Skeletal muscle tissue (tissue), 4 donors: Measurements from ENCODE around the gene PTPRK. TPM values are rescaled to one million over a fixed set of nuclear protein-coding genes. Genes with fewer than 3 reads are reported as not detected.

Source experiments
- H3K27ac ChIP-seq: one replicate; pipeline ENCODE4 v1.7.0; 2013; ENCODE audit warnings: mild to moderate bottlenecking, low read depth, low read length, inconsistent platforms
- H3K27me3 ChIP-seq, 3 donors: one replicate each; pipeline ENCODE4 v1.7.0; 2013; ENCODE audit warnings: low read length in 3 of 3; ENCODE audit not compliant: control insufficient read depth in 3 of 3, insufficient read depth in 3 of 3
- H3K36me3 ChIP-seq, 3 donors: one replicate each; pipeline ENCODE4 v1.7.0; 2013; ENCODE audit warnings: low read length in 3 of 3; ENCODE audit not compliant: control insufficient read depth in 3 of 3, insufficient read depth in 3 of 3
- H3K4me1 ChIP-seq, 3 donors: one replicate each; pipeline ENCODE4 v1.7.0; 2013; ENCODE audit warnings: low read length in 3 of 3, mild to moderate bottlenecking in 3 of 3; ENCODE audit not compliant: control insufficient read depth in 3 of 3, insufficient read depth in 3 of 3
- H3K4me3 ChIP-seq, 3 donors: one replicate each; pipeline ENCODE4 v1.7.0; 2013; ENCODE audit warnings: low read length in 3 of 3
- H3K9ac ChIP-seq, 3 donors: one replicate each; pipeline ENCODE4 v1.7.0; 2013; ENCODE audit warnings: low read length in 3 of 3, mild to moderate bottlenecking in 3 of 3, moderate library complexity in 2 of 3, low read depth in 1 of 3
- H3K9me3 ChIP-seq, 3 donors: one replicate each; pipeline ENCODE4 v1.7.0; 2013; ENCODE audit warnings: low read length in 3 of 3; ENCODE audit not compliant: control insufficient read depth in 3 of 3
- total RNA-seq: library from RNA; depleted of rRNA; stranded (reverse); fragments of >200 nt; gene quantifications from one replicate; pipeline ENCODE4 v1.2.3, GENCODE V29; 2014
- donor health status: Osteomylitis.

The PTPRK gene
- total RNA-seq, 1 donor from 2014 or later = 37.1 TPM

GRCh38 chr6:128024969-128025368 lies 495.4 kb downstream of the PTPRK start:
- H3K27ac ChIP-seq = no peak overlapping the region
- no peak overlapping the region for H3K9ac ChIP-seq
- H3K36me3 ChIP-seq = no peaks in the 10 kb centered on the region
- H3K9me3 ChIP-seq = no peaks in the 10 kb centered on the region
- H3K4me3 ChIP-seq = no peak overlapping the region
- no peaks in the 10 kb centered on the region for H3K4me1 ChIP-seq
- H3K27me3 ChIP-seq = no peaks in the 10 kb centered on the region

GRCh38 chr6:128024046-128024445 lies 496.4 kb downstream of the PTPRK start:
- Histone ChIP-seq H3K27ac (no peak overlapping the region), H3K4me1 (no peaks in the 10 kb centered on the region), H3K4me3 (no peak overlapping the region), H3K9me3 (no peaks in the 10 kb centered on the region), H3K9ac (no peak overlapping the region), H3K36me3 (no peaks in the 10 kb centered on the region), H3K27me3 (no peaks in the 10 kb centered on the region)

GRCh38 chr6:128018821-128019220 lies 501.6 kb downstream of the PTPRK start:
- Histone ChIP-seq H3K36me3 (no peaks in the 10 kb centered on the region), H3K9ac (no peak overlapping the region), H3K4me1 (no peaks in the 10 kb centered on the region), H3K27ac (no peak overlapping the region), H3K9me3 (no peaks in the 10 kb centered on the region), H3K4me3 (no peak overlapping the region), H3K27me3 (no peaks in the 10 kb centered on the region)

DNA sequence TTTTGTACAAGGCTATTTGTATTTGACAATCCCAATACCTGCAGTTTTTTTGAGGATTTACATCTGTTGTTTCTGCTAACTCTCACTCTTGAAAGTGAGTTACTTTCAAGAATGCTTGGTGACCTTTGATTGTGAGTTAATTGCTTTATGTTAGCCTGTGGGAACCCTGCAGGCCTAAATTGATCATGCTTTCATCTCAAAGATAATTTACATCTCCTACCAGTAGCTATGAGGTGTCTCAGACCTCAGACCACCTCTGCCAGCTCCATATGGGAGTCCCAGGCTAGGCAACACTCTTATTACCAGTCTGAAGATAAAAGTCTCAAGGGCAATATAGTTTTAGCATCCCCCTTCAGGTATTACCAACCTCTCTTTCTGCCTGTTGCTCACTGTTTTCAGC lies 503.1 kb downstream of the PTPRK start:
- Histone ChIP-seq H3K9me3 (no peaks in the 10 kb centered on the region), H3K36me3 (no peaks in the 10 kb centered on the region), H3K27me3 (no peaks in the 10 kb centered on the region)

GRCh38 chr6:128007658-128008057 lies 512.7 kb downstream of the PTPRK start:
- H3K27me3 ChIP-seq = no peaks in the 10 kb centered on the region
- H3K9me3 ChIP-seq = no peaks in the 10 kb centered on the region
- H3K9ac ChIP-seq = no peak overlapping the region
- H3K36me3 ChIP-seq = no peaks in the 10 kb centered on the region
- H3K4me3 ChIP-seq = no peak overlapping the region
- no peak overlapping the region for H3K27ac ChIP-seq
- H3K4me1 ChIP-seq = no peaks in the 10 kb centered on the region

More for the DNA sequence above, 503.1 kb downstream of the PTPRK start:
- H3K9ac ChIP-seq = no peak overlapping the region
- H3K27ac ChIP-seq = no peak overlapping the region
- no peak overlapping the region for H3K4me3 ChIP-seq
- H3K4me1 ChIP-seq = no peaks in the 10 kb centered on the region

DNA sequence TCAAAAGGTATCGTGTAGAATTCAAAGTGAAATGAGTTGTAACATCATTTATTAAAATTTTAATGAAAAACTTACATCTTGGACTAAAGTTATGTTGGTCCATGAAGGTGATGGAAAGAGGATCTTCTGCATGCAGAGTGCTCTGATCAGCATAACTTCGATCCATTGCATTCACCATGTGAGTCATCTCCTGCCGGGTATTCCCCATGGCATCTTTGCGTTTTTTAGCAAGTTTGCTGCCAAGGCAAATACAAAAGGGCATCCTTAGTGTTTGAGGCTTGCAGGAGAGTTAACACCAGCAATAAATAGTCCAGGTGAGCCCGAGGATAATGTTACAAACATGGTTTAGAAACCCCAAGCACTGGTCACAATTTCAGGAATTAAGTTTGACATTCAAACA lies 515.4 kb downstream of the PTPRK start:
- H3K4me3 ChIP-seq = no peak overlapping the region
- no peaks in the 10 kb centered on the region for H3K27me3 ChIP-seq
- H3K4me1 ChIP-seq = no peaks in the 10 kb centered on the region
- H3K36me3 ChIP-seq = no peaks in the 10 kb centered on the region
- H3K9ac ChIP-seq = no peak overlapping the region
- no peak overlapping the region for H3K27ac ChIP-seq
- H3K9me3 ChIP-seq = no peaks in the 10 kb centered on the region

GRCh38 chr6:128000363-128000762 lies 520.0 kb downstream of the PTPRK start:
- Histone ChIP-seq H3K27ac (no peak overlapping the region), H3K4me1 (no peaks in the 10 kb centered on the region), H3K9me3 (no peaks in the 10 kb centered on the region), H3K36me3 (no peaks in the 10 kb centered on the region), H3K4me3 (no peak overlapping the region), H3K27me3 (no peaks in the 10 kb centered on the region), H3K9ac (no peak overlapping the region)

DNA sequence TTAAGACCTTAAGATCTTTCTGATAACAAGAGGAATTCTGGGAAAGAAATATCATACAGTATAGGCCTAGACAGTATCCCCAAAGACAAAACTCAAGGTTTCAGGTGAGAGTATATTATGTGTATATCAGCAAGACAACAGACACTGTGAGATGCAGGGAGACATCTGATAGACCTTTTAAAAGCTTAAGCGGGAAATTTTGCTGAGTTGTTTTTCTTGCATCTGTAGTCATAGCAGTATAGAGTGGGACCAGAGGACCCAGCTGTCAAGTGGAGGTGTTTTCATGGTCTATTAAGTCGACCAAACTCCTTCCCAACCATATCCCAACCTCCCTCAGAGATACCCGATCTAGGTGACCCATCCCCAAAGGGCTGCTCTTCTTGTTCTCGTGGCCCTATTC lies 521.4 kb downstream of the PTPRK start:
- no peak overlapping the region for H3K9ac ChIP-seq
- no peaks in the 10 kb centered on the region for H3K4me1 ChIP-seq
- no peaks in the 10 kb centered on the region for H3K9me3 ChIP-seq
- no peaks in the 10 kb centered on the region for H3K36me3 ChIP-seq
- no peak overlapping the region for H3K27ac ChIP-seq
- no peak overlapping the region for H3K4me3 ChIP-seq
- H3K27me3 ChIP-seq = no peaks in the 10 kb centered on the region

- no peak overlapping the region for H3K27ac ChIP-seq
- H3K4me3 ChIP-seq = no peak overlapping the region
- H3K9me3 ChIP-seq = no peaks in the 10 kb centered on the region
- H3K9ac ChIP-seq = no peak overlapping the region
- H3K27me3 ChIP-seq = no peaks in the 10 kb centered on the region
- H3K36me3 ChIP-seq = no peaks in the 10 kb centered on the region
- H3K4me1 ChIP-seq = no peaks in the 10 kb centered on the region
These were observed 522.8 kb downstream of the PTPRK start for GRCh38 chr6:127997496-127998164.

DNA sequence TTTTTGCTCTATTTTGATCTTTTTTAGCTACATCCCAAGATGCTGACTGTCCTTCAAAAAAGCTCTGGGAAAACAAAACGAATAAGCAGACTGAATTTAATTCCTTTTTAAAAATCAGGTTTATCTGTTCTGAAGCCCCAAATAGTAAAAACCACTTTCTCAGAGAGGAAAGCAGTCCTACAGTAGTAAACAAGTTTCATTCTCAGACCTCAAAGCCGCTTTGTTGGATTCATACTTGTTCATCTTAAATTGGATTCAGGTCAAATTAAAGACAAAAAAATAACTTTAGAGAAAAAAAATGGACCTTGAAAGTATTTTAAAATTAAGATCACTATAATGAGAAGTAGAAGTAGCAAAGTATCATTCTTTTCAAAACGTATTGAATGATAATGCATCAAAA lies 523.5 kb downstream of the PTPRK start:
- no peaks in the 10 kb centered on the region for H3K36me3 ChIP-seq
- no peaks in the 10 kb centered on the region for H3K4me1 ChIP-seq
- no peak overlapping the region for H3K4me3 ChIP-seq
- H3K27me3 ChIP-seq = no peaks in the 10 kb centered on the region
- no peaks in the 10 kb centered on the region for H3K9me3 ChIP-seq
- H3K9ac ChIP-seq = no peak overlapping the region
- no peak overlapping the region for H3K27ac ChIP-seq
